GM20431 (cell line): ENCODE results near the gene ITGAE.

ENCODE experiments used
- in situ Hi-C: fragments of 300-500 bp; cut with MseI, MboI; formaldehyde crosslinking; loops from one replicate; pipeline ENCODE4 v1.15.0; 2020; ENCODE audit warnings: low sequenced_read_pairs; ENCODE audit not compliant: unreplicated experiment

ITGAE gene

GRCh38 chr17:3768341-3768740 lies 32.6 kb downstream of the ITGAE start:
- in situ Hi-C loops: no loop called here

GRCh38 chr17:3766779-3767178 lies 34.2 kb downstream of the ITGAE start:
- in situ Hi-C loops: no loop called here

- in situ Hi-C loops: no loop called here
Measured at GRCh38 chr17:3765981-3766380, 35.0 kb downstream of the ITGAE start.

- in situ Hi-C loops: no loop called here
Measured at GRCh38 chr17:3763777-3764170, 37.2 kb downstream of the ITGAE start.

GRCh38 chr17:3762922-3763776 lies 37.8 kb downstream of the ITGAE start:
- in situ Hi-C loops: no loop called here

- in situ Hi-C loops: no loop called here
Measured at GRCh38 chr17:3761918-3762380, 39.0 kb downstream of the ITGAE start.

GRCh38 chr17:3761036-3761917 lies 39.7 kb downstream of the ITGAE start:
- in situ Hi-C loops: no loop called here

GRCh38 chr17:3759597-3760216 lies 41.3 kb downstream of the ITGAE start:
- in situ Hi-C loops: no loop called here

GRCh38 chr17:3755335-3756030 lies 45.5 kb downstream of the ITGAE start:
- in situ Hi-C loops: no loop called here

- in situ Hi-C loops: no loop called here
Measured at GRCh38 chr17:3754458-3755334, 46.3 kb downstream of the ITGAE start.

- in situ Hi-C loops: no loop called here
Measured at GRCh38 chr17:3754066-3754457, 46.9 kb downstream of the ITGAE start.

GRCh38 chr17:3753624-3754023 lies 47.4 kb downstream of the ITGAE start:
- in situ Hi-C loops: no loop called here

GRCh38 chr17:3751836-3752235 lies 49.2 kb downstream of the ITGAE start:
- in situ Hi-C loops: no loop called here

GRCh38 chr17:3750926-3751325 lies 50.1 kb downstream of the ITGAE start:
- in situ Hi-C loops: no loop called here

GRCh38 chr17:3750296-3750695 lies 50.7 kb downstream of the ITGAE start:
- in situ Hi-C loops: no loop called here

GRCh38 chr17:3748576-3748975 lies 52.4 kb downstream of the ITGAE start:
- in situ Hi-C loops: no loop called here

- in situ Hi-C loops: no loop called here
Measured at GRCh38 chr17:3747805-3748204, 53.2 kb downstream of the ITGAE start.

GRCh38 chr17:3745071-3745470 lies 55.9 kb downstream of the ITGAE start:
- in situ Hi-C loops: no loop called here

GRCh38 chr17:3744014-3744413 lies 57.0 kb downstream of the ITGAE start:
- in situ Hi-C loops: no loop called here
